Mucosa of rectum (tissue), 2 donors: ENCODE data around the gene DOK5.

Source experiments
- H3K27ac ChIP-seq, 2 donors: one replicate each; pipeline ENCODE4 v1.7.0; 2013; ENCODE audit warnings: inconsistent platforms in 2 of 2, low read depth in 2 of 2, low read length in 2 of 2
- H3K27me3 ChIP-seq, 2 donors: one replicate each; pipeline ENCODE4 v1.7.0; 2013; ENCODE audit warnings: low read length in 2 of 2; ENCODE audit not compliant: control insufficient read depth in 2 of 2, insufficient read depth in 2 of 2
- H3K36me3 ChIP-seq, 2 donors: one replicate each; pipeline ENCODE4 v1.7.0; 2013; ENCODE audit warnings: low read length in 2 of 2; ENCODE audit not compliant: control insufficient read depth in 2 of 2, insufficient read depth in 2 of 2
- H3K4me1 ChIP-seq, 2 donors: one replicate each; pipeline ENCODE4 v1.7.0; 2013; ENCODE audit warnings: low read length in 2 of 2, mild to moderate bottlenecking in 1 of 2; ENCODE audit not compliant: control insufficient read depth in 2 of 2, insufficient read depth in 2 of 2
- H3K4me3 ChIP-seq, 2 donors: one replicate each; pipeline ENCODE4 v1.7.0; 2013; ENCODE audit warnings: low read length in 2 of 2
- H3K9ac ChIP-seq, 2 donors: one replicate each; pipeline ENCODE4 v1.7.0; 2013; ENCODE audit warnings: low read length in 2 of 2, low read depth in 1 of 2, mild to moderate bottlenecking in 1 of 2
- H3K9me3 ChIP-seq, 2 donors: one replicate each; pipeline ENCODE4 v1.7.0; 2013; ENCODE audit warnings: low read length in 2 of 2; ENCODE audit not compliant: control insufficient read depth in 2 of 2
- donor health status: healthy.
- donor health status: Normal muscosa, but diverticular disease.

The DOK5 gene

GRCh38 chr20:54572665-54573435 is 97.5 kb downstream of the DOK5 start:
- H3K27ac ChIP-seq: no peak overlapping the region
- H3K9ac ChIP-seq: no peak overlapping the region
- no peak overlapping the region for H3K4me3 ChIP-seq
- H3K36me3 ChIP-seq: no peaks in the 10 kb centered on the region
- no peaks in the 10 kb centered on the region for H3K27me3 ChIP-seq
- no peaks in the 10 kb centered on the region for H3K4me1 ChIP-seq
- no peaks in the 10 kb centered on the region for H3K9me3 ChIP-seq

- Histone ChIP-seq H3K9me3 (no peaks in the 10 kb centered on the region), H3K4me3 (no peak overlapping the region), H3K27ac (no peak overlapping the region), H3K27me3 (no peaks in the 10 kb centered on the region), H3K4me1 (no peaks in the 10 kb centered on the region), H3K9ac (no peak overlapping the region), H3K36me3 (no peaks in the 10 kb centered on the region)
These were observed 98.4 kb downstream of the DOK5 start for GRCh38 chr20:54573838-54574237.

- no peak overlapping the region for H3K4me3 ChIP-seq
- no peaks in the 10 kb centered on the region for H3K27me3 ChIP-seq
- no peaks in the 10 kb centered on the region for H3K36me3 ChIP-seq
- H3K27ac ChIP-seq: no peak overlapping the region
- no peak overlapping the region for H3K9ac ChIP-seq
- H3K4me1 ChIP-seq: no peaks in the 10 kb centered on the region
- no peaks in the 10 kb centered on the region for H3K9me3 ChIP-seq
These were observed 101.1 kb downstream of the DOK5 start for GRCh38 chr20:54576518-54576917.

- Histone ChIP-seq H3K4me3 (no peak overlapping the region), H3K27ac (no peak overlapping the region), H3K9me3 (no peaks in the 10 kb centered on the region), H3K4me1 (no peaks in the 10 kb centered on the region), H3K9ac (no peak overlapping the region), H3K36me3 (no peaks in the 10 kb centered on the region), H3K27me3 (no peaks in the 10 kb centered on the region)
These were observed 102.2 kb downstream of the DOK5 start for GRCh38 chr20:54577637-54578036.

- Histone ChIP-seq H3K27me3 (no peaks in the 10 kb centered on the region), H3K36me3 (no peaks in the 10 kb centered on the region), H3K27ac (no peak overlapping the region), H3K4me1 (no peaks in the 10 kb centered on the region), H3K4me3 (no peak overlapping the region), H3K9me3 (no peaks in the 10 kb centered on the region), H3K9ac (no peak overlapping the region)
These were observed 109.8 kb downstream of the DOK5 start for GRCh38 chr20:54585217-54585616.

GRCh38 chr20:54587408-54587807 is 112.0 kb downstream of the DOK5 start:
- H3K4me3 ChIP-seq: no peak overlapping the region
- no peaks in the 10 kb centered on the region for H3K36me3 ChIP-seq
- H3K4me1 ChIP-seq: no peaks in the 10 kb centered on the region
- H3K27me3 ChIP-seq: no peaks in the 10 kb centered on the region
- H3K27ac ChIP-seq: no peak overlapping the region
- no peaks in the 10 kb centered on the region for H3K9me3 ChIP-seq
- H3K9ac ChIP-seq: no peak overlapping the region

- Histone ChIP-seq H3K9me3 (no peaks in the 10 kb centered on the region), H3K4me1 (no peaks in the 10 kb centered on the region), H3K27ac (no peak overlapping the region), H3K36me3 (no peaks in the 10 kb centered on the region), H3K4me3 (no peak overlapping the region), H3K9ac (no peak overlapping the region), H3K27me3 (no peaks in the 10 kb centered on the region)
These were observed 114.1 kb downstream of the DOK5 start for GRCh38 chr20:54589402-54590030.

- Histone ChIP-seq H3K27ac (no peak overlapping the region), H3K27me3 (no peaks in the 10 kb centered on the region), H3K36me3 (no peaks in the 10 kb centered on the region), H3K4me1 (no peaks in the 10 kb centered on the region), H3K9ac (no peak overlapping the region), H3K9me3 (no peaks in the 10 kb centered on the region), H3K4me3 (no peak overlapping the region)
These were observed 115.5 kb downstream of the DOK5 start for GRCh38 chr20:54590856-54591255.

GRCh38 chr20:54596651-54597050 is 121.3 kb downstream of the DOK5 start:
- Histone ChIP-seq H3K36me3 (no peaks in the 10 kb centered on the region), H3K27me3 (no peaks in the 10 kb centered on the region), H3K27ac (no peak overlapping the region), H3K9me3 (no peaks in the 10 kb centered on the region), H3K9ac (no peak overlapping the region), H3K4me3 (no peak overlapping the region), H3K4me1 (no peaks in the 10 kb centered on the region)

- no peaks in the 10 kb centered on the region for H3K4me1 ChIP-seq
- H3K27me3 ChIP-seq: no peaks in the 10 kb centered on the region
- H3K27ac ChIP-seq: no peak overlapping the region
- no peaks in the 10 kb centered on the region for H3K36me3 ChIP-seq
- H3K9ac ChIP-seq: no peak overlapping the region
- H3K4me3 ChIP-seq: no peak overlapping the region
- H3K9me3 ChIP-seq: no peaks in the 10 kb centered on the region
These were observed 123.0 kb downstream of the DOK5 start for GRCh38 chr20:54598352-54598751.
